K562 (cell line): ENCODE measurements around the gene IQCE. TPM values are rescaled to one million over a fixed set of nuclear protein-coding genes. Genes with fewer than 3 reads are reported as not detected.

Experiments
- ATF3 ChIP-seq, 2 experiments: fragments of 450-650 bp in 1 of 2; sonication (generic) in 1 of 2; formaldehyde crosslinking in 1 of 2; IDR thresholded peaks in 1 of 2; conservative IDR thresholded peaks in 1 of 2; 2 replicates each; pipeline versions ENCODE4 v1.6.1 to v1.8.1; 2016 to 2023; ENCODE audit warnings: mild to moderate bottlenecking in 2 of 2, moderate library complexity in 2 of 2, inconsistent platforms in 1 of 2, missing genetic modification reagents in 1 of 2
- C11orf30 ChIP-seq: fragments of 450-650 bp; IDR thresholded peaks from 2 replicates; pipeline ENCODE4 v1.6.1; 2016; ENCODE audit warnings: low read depth, mild to moderate bottlenecking
- GABPB2 ChIP-seq: fragments of 250-450 bp; sonication (Bioruptor Pico); conservative IDR thresholded peaks from 2 replicates; pipeline ENCODE4 v1.5.1; 2021; ENCODE audit warnings: mild to moderate bottlenecking
- HSF4 ChIP-seq: fragments of 250-450 bp; sonication (Bioruptor Pico); IDR thresholded peaks from 2 replicates; pipeline ENCODE4 v2.1.2; 2022; ENCODE audit warnings: mild to moderate bottlenecking, moderate library complexity, borderline replicate concordance
- ILK ChIP-seq: fragments of 450-650 bp; IDR thresholded peaks from 2 replicates; pipeline ENCODE4 v1.6.1; 2016; ENCODE audit warnings: missing genetic modification characterization, low read depth, mild to moderate bottlenecking, missing compliant biosample characterization, moderate library complexity, borderline replicate concordance
- KAT8 ChIP-seq: fragments of 450-650 bp; IDR thresholded peaks from 2 replicates; pipeline ENCODE4 v1.6.1; 2016; ENCODE audit warnings: low read depth, mild to moderate bottlenecking
- KLF10 ChIP-seq: fragments of 250-450 bp; sonication (Bioruptor Pico); IDR thresholded peaks from 2 replicates; pipeline ENCODE4 v1.6.1; 2021; ENCODE audit warnings: matching md5 sums
- L3MBTL2 ChIP-seq: fragments of 450-650 bp; IDR thresholded peaks from 2 replicates; pipeline ENCODE4 v1.6.1; 2016; ENCODE audit warnings: mild to moderate bottlenecking, moderate library complexity
- LEF1 ChIP-seq: fragments of 450-650 bp; IDR thresholded peaks from 2 replicates; pipeline ENCODE4 v1.6.1; 2016; ENCODE audit warnings: mild to moderate bottlenecking
- MYC ChIP-seq, 2 experiments: fragments of 250-450 bp in 1 of 2; sonication (Bioruptor Pico) in 1 of 2; IDR thresholded peaks; 2 replicates each; pipeline versions ENCODE4 v1.5.1 to v1.6.1; 2012 to 2021; ENCODE audit warnings: low read depth in 2 of 2, borderline replicate concordance in 1 of 2, improper control_type of control experiment in 1 of 2, low read length in 1 of 2, mild to moderate bottlenecking in 1 of 2, moderate library complexity in 1 of 2
- NFIX ChIP-seq: fragments of 250-450 bp; sonication (Bioruptor Pico); IDR thresholded peaks from 2 replicates; pipeline ENCODE4 v1.4.0; 2020; ENCODE audit warnings: low read depth, mild to moderate bottlenecking, moderate library complexity
- NFYB ChIP-seq: IDR thresholded peaks from 2 replicates; pipeline ENCODE4 v1.6.1; 2011; ENCODE audit warnings: mild to moderate bottlenecking, moderate library complexity; ENCODE audit not compliant: insufficient read length; ENCODE audit errors: extremely low read depth
- POLR2G ChIP-seq: fragments of 200-400 bp; formaldehyde crosslinking; IDR thresholded peaks from 2 replicates; pipeline ENCODE4 v1.6.1; 2017; ENCODE audit warnings: low read depth, mild to moderate bottlenecking, antibody characterized with exemption, low read length, moderate library complexity
- PYGO2 ChIP-seq: fragments of 450-650 bp; IDR thresholded peaks from 2 replicates; pipeline ENCODE4 v1.6.1; 2016; ENCODE audit warnings: mild to moderate bottlenecking, missing genetic modification characterization, moderate library complexity, missing compliant biosample characterization
- SIRT6 ChIP-seq: IDR thresholded peaks from one replicate; pipeline ENCODE4 v1.6.1; 2012; ENCODE audit warnings: low read depth, mild to moderate bottlenecking, control low read depth, inconsistent platforms, low read length, moderate library complexity
- SMARCE1 ChIP-seq: fragments of 450-650 bp; IDR thresholded peaks from 2 replicates; pipeline ENCODE4 v1.7.1; 2016; ENCODE audit warnings: mild to moderate bottlenecking
- SNRNP70 ChIP-seq: fragments of 200-400 bp; formaldehyde crosslinking; optimal IDR thresholded peaks from 2 replicates; pipeline ENCODE3; 2017; ENCODE audit warnings: low read depth, low read length
- SOX6 ChIP-seq: fragments of 450-650 bp; IDR thresholded peaks from 2 replicates; pipeline ENCODE4 v1.6.1; 2014; ENCODE audit warnings: mild to moderate bottlenecking
- TEAD2 ChIP-seq: fragments of 450-650 bp; IDR thresholded peaks from 2 replicates; pipeline ENCODE4 v1.6.1; 2016; ENCODE audit warnings: missing genetic modification characterization, control low read depth, missing compliant biosample characterization
- ZNF143 ChIP-seq: sonication (generic); formaldehyde crosslinking; IDR thresholded peaks from 2 replicates; pipeline ENCODE4 v1.9.0; 2022; ENCODE audit warnings: mild to moderate bottlenecking, missing genetic modification reagents
- ZNF507 ChIP-seq: conservative IDR thresholded peaks from 2 replicates; pipeline ENCODE4 v1.6.1; 2017; ENCODE audit warnings: missing genetic modification characterization, missing compliant biosample characterization
- ZNF512 ChIP-seq: IDR thresholded peaks from 2 replicates; pipeline ENCODE4 v1.6.1; 2016; ENCODE audit warnings: missing genetic modification characterization, missing compliant biosample characterization
- polyA plus RNA-seq, 8 experiments: library from polyadenylated mRNA; depleted of rRNA in 4 of 8; stranded (reverse) in 5 of 8; unstranded in 3 of 8; fragments of >200 nt; fragmentation: Nextera tagmentation in 2 of 8; fragmentation: Illumina TruSeq in 1 of 8; extraction: Ambion mirVana in 2 of 8; extraction: Trizol in 1 of 8; gene quantifications; 2 replicates each; pipeline versions ENCODE4 v1.2.1 to v1.2.3, GENCODE V29; 2011 to 2014; ENCODE audit warnings: inconsistent platforms in 1 of 8, missing spikeins in 1 of 8
- total RNA-seq, 7 experiments: library from RNA; depleted of rRNA in 6 of 7; stranded (reverse); fragments of >200 nt in 6 of 7; fragmentation: Illumina TruSeq in 2 of 7; extraction: Trizol in 2 of 7; gene quantifications; 2 replicates each; pipeline versions ENCODE4 v1.2.1 to v1.2.3, GENCODE V29; 2011 to 2021; ENCODE audit warnings: low replicate concordance in 1 of 7
- TF ChIP-seq, protein P1 (sequence below), 2 experiments: fragments of 250-450 bp in 1 of 2; fragments of 450-650 bp in 1 of 2; sonication (Bioruptor Pico) in 1 of 2; IDR thresholded peaks; 2 replicates each; pipeline versions ENCODE4 v1.6.1 to v1.8.0; 2016 to 2021; ENCODE audit warnings: mild to moderate bottlenecking in 2 of 2, moderate library complexity in 2 of 2, missing compliant biosample characterization in 1 of 2, missing genetic modification characterization in 1 of 2

IQCE gene
- total and polyA plus RNA-seq, 9 of the 15 experiments (the other 6 are each of a cell fraction or from before 2014, with no cell fraction given), result 0.18 to 8.5 (median 4.2) TPM

- TF ChIP-seq ATF3 (IDR thresholded peaks at IDR 0.05) (no peak), ATF3 (CRISPR knock-in tag; conservative IDR thresholded peaks at IDR 0.05) (no peak), ZNF507 (no peak), HSF4 (CRISPR knock-in tag) (no peak), SOX6 (no peak), NFIX (no peak), ZNF143 (CRISPR knock-in tag) (no peak), PYGO2 (no peak), SIRT6 (no peak), MYC (IDR thresholded peaks at IDR 0.05; ENCODE audit: low read depth, low read length) (peak; percentile 56), MYC (CRISPR knock-in tag; IDR thresholded peaks at IDR 0.05; ENCODE audit: borderline replicate concordance, low read depth) (no peak), TEAD2 (tag) (no peak), NFYB (no peak), C11orf30 (no peak), ILK (tag) (no peak), KLF10 (CRISPR knock-in tag) (no peak), ZNF512 (tag) (no peak), LEF1 (no peak), GABPB2 (CRISPR knock-in tag) (no peak), SNRNP70 (no peak), KAT8 (no peak), L3MBTL2 (peak; percentile 38), POLR2G (peak; percentile 90), SMARCE1 (no peak)
- TF ChIP-seq, protein P1, sequence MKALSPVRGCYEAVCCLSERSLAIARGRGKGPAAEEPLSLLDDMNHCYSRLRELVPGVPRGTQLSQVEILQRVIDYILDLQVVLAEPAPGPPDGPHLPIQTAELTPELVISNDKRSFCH (CRISPR knock-in tag; IDR thresholded peaks at IDR 0.05), result no peak
- TF ChIP-seq, protein P1 (tag; IDR thresholded peaks at IDR 0.05), result no peak
Observed at GRCh38 chr7:2555121-2556052, 3.4 kb upstream of the IQCE start, which contains the start of gene BRAT1 (continued).
